Activated T-helper 1 cell treated with anti-CD3 and anti-CD28 coated beads, Interleukin-2, amount 50 U/mL, for 16 hours (primary cell): Measurements from ENCODE around the gene LMTK3.

Source experiments
- DNase-seq, 2 donors: peaks; one replicate each; pipeline ENCODE4 v3.0.0-alpha.2; 2020; ENCODE audit warnings: low read depth in 1 of 2, low spot score in 1 of 2

Gene LMTK3

GRCh38 chr19:48508729-48509411 is 2.8 kb downstream of the LMTK3 start:
- no peak for DNase-seq

GRCh38 chr19:48507911-48508439 is 3.7 kb downstream of the LMTK3 start:
- DNase-seq: no peak

- no peak for DNase-seq
These were observed 5.4 kb downstream of the LMTK3 start for GRCh38 chr19:48506138-48506733.

- no peak for DNase-seq
These were observed 9.2 kb downstream of the LMTK3 start for GRCh38 chr19:48502350-48503018.

- no peak for DNase-seq
These were observed 9.9 kb downstream of the LMTK3 start for GRCh38 chr19:48501494-48502349.

- DNase-seq: no peak
These were observed 10.7 kb downstream of the LMTK3 start for GRCh38 chr19:48500830-48501493.

GRCh38 chr19:48499316-48500090 is 12.1 kb downstream of the LMTK3 start:
- no peak for DNase-seq

GRCh38 chr19:48498595-48499311 is 12.9 kb downstream of the LMTK3 start:
- DNase-seq: no peak

- no peak for DNase-seq
These were observed 13.7 kb downstream of the LMTK3 start for GRCh38 chr19:48497728-48498594.

GRCh38 chr19:48496959-48497727 is 14.5 kb downstream of the LMTK3 start:
- DNase-seq: no peak

GRCh38 chr19:48495396-48495795 is 16.2 kb downstream of the LMTK3 start:
- DNase-seq: no peak

GRCh38 chr19:48493718-48494401 is 17.8 kb downstream of the LMTK3 start:
- no peak for DNase-seq

- peak; percentile 53 to 68 for DNase-seq
These were observed 18.5 kb downstream of the LMTK3 start for GRCh38 chr19:48492925-48493717.

- DNase-seq: no peak
These were observed 19.9 kb downstream of the LMTK3 start for GRCh38 chr19:48491793-48492123.

- no peak for DNase-seq
These were observed 20.4 kb downstream of the LMTK3 start for GRCh38 chr19:48490981-48491792.
